Muscle of arm (tissue), 12 donors: ENCODE results near the gene KYAT1. TPM values are rescaled to one million over a fixed set of nuclear protein-coding genes. Genes with fewer than 3 reads are reported as not detected.

ENCODE experiments used
- DNase-seq: peaks from one replicate; pipeline ENCODE4 v3.0.0-alpha.2; 2013
- polyA plus RNA-seq, 12 donors: library from polyadenylated mRNA; unstranded; fragments of 120-200 nt; gene quantifications; one replicate each; pipeline ENCODE4 v1.2.1, GENCODE V29; 2013; ENCODE audit not compliant: insufficient read length in 12 of 12

The KYAT1 gene
- polyA plus RNA-seq, 12 donors = 4.0 to 7.5 (median 5.3) TPM; not detected in 2

- DNase-seq = no peak
These were observed 28.1 kb upstream of the KYAT1 start for GRCh38 chr9:128909859-128910258.

GRCh38 chr9:128908372-128908771 is 26.6 kb upstream of the KYAT1 start:
- no peak for DNase-seq

GRCh38 chr9:128906741-128907140 is 25.0 kb upstream of the KYAT1 start:
- DNase-seq = no peak

- DNase-seq = no peak
These were observed 24.2 kb upstream of the KYAT1 start for GRCh38 chr9:128905964-128906363.

DNA sequence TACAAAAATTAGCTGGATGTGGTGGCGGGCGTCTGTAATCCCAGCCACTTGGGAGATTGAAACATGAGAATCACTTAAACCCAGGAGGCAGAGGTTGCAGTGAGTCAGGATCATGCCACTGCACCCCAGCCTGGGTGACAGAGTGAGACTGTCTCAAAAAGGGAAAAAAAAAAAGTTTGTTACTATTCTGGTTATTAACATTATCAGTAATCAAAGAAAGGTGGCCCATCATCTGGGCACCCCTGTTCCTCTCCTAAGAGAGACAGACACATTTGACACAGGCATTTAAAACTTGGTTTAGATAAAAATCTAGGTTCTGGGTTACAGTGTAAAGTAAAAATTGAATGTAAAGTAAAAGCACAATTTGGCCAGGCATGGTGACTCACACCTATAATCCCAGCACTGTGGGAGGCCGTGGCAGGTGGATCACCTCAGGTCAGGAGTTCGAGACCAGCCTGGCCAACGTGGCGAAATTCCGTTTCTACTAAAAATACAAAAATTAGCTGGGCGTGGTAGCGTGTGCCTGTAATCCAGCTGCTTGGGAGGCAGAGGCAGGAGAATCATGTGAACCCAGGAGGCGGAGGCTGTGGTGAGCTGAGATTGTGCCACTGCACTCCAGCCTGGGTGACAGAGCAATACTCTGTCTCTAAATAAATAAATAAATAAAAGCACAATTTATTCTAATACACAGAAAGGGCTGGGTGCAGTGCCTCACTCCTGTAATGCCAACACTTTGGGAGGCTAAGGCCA is 22.3 kb upstream of the KYAT1 start:
- no peak for DNase-seq

DNA sequence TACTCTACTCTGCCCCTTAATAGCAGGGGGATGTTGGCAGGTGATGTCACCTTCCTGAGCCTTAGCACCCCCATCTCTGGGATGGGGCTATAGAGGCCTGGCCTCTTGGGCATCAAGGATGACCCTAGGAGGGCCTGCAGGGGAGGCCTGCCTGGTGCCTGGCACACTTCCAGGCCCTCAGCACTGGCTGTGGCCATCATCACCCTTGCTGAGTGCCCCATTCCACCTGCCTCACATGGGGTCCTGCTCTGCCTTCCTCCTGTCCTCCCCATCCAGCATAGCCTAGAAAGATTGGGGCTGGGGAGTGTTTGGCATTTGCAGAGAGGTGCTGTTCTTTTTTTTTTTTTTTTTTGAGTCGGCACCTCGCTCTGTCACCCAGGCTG is 21.3 kb upstream of the KYAT1 start:
- no peak for DNase-seq

- DNase-seq = no peak
These were observed 20.8 kb upstream of the KYAT1 start for GRCh38 chr9:128902351-128903078.

- no peak for DNase-seq
These were observed 20.1 kb upstream of the KYAT1 start for GRCh38 chr9:128901822-128902221.

GRCh38 chr9:128901379-128901778 is 19.6 kb upstream of the KYAT1 start:
- DNase-seq = no peak

GRCh38 chr9:128899566-128900322 is 18.0 kb upstream of the KYAT1 start:
- DNase-seq = no peak

DNA sequence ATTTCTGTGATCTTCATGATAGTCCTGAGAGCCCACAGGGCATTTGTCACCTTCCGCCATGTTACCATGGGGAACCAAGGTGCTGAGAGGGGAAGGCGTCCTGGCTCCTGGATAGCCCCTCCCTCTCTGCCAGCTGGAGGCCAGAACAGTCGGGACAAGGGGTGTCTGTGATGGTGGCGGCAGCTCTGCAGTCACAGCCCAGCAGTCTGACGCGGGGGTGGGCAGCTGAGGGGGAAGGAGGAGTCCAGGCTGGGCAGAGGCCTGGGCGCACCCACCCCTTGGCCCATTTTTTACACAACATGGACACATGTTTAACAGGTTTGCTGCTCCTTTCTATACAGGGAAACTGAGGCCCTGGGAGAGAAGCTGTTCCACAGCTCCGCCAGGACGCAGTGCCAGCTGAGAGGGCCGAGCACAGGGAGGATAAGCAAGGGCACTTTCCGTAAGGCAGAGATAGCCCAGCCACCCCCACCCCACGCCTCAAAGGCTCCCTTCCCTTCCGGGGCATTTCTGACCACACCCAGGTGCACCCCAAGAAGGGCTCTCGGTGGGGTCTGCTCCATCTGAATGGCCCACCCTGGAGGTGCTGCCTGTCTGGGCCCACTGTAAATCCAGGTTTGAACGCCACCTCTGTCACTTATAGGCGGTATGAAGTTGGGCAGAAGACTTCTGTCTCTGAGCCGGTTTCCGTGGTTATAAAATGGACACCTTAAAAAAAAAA is 17.3 kb upstream of the KYAT1 start:
- DNase-seq = no peak

DNA sequence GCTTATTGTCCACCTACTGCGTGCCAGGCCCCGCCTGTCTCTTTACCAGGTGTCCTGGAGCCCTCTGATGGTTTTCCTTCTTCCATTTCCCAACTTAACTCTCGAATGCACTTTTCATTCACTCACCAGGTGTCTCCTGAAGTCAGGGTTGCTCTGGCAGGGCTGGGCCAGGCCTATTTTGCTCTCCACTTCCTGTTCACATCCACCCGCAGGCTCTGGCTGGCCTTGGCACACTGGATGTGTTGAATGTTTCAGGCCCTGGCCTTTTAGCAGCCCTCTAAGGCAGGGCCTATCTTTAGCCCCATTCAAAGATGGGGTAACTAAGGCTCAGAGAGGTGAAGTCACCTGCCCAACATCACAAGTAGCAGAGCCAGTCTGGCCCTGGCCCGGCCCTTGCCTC is 16.6 kb upstream of the KYAT1 start:
- DNase-seq = no peak

GRCh38 chr9:128895556-128895955 is 13.8 kb upstream of the KYAT1 start:
- DNase-seq = no peak

GRCh38 chr9:128894764-128895163 is 13.0 kb upstream of the KYAT1 start:
- DNase-seq = no peak

DNA sequence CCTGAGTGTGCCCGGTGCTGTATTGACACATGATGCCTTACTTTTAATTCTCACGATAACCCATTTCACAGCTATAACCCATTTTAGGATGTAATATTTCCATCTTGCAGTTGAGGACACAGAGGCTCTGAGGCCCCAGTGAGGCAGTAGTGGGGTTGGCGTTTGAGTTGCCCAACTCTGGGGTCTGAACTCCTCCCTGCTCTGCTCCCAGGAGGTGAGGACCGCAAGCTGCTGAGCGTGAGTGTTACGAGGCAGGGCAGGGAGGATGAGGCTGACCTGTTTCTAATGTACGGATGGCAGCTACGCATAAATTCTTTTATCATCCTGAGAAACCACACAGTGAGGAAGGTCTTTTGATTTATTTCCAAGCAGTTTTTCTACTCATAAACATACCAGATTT is 11.6 kb upstream of the KYAT1 start:
- DNase-seq = no peak

GRCh38 chr9:128892221-128892921 is 10.6 kb upstream of the KYAT1 start:
- peak; percentile 36 for DNase-seq

DNA sequence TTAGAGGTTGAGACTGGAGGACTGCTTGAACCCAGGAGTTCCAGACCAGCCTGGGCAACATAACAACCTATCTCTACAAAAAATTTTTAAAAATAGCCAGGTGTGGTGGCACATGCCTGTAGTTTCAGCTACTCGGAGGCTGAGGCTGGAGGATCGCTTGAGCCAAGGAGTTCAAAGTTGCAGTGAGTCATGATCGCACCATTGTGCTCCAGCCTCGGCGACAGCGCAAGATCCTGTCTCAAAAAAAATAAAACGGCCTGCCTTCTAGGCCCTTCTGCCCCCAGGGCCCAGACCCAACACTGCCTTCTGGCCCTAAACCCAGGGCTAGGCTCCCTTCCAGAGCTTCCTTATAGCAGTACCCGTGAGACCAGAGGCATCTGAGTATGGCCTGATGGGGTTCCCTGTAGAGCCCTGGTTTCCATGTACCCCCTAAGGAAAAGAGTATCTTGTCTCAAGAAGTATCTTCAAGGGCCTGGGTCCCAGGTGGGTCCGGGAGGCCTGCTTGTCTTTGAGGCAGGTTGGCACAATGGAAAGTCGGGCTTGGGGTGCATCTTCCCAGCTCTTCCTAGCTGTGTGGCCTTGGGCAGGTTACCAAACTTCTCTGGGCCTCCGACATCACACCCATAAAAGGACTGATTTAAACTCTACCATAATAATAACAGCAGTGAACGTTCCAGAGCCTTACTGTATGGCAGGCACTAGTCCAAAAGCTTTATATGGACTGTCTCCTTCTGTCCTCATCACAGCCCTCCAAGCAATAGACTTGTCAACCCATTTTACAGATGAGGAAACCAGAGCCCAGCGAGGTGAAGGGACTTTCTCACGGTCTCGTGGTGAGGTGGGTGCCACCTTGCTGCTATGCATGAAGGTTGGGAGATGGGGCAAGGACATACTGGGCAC is 9.8 kb upstream of the KYAT1 start:
- no peak for DNase-seq

GRCh38 chr9:128887914-128888350 is 6.2 kb upstream of the KYAT1 start:
- no peak for DNase-seq

GRCh38 chr9:128887049-128887448 is 5.3 kb upstream of the KYAT1 start:
- no peak for DNase-seq

GRCh38 chr9:128886211-128886891 is 4.6 kb upstream of the KYAT1 start:
- DNase-seq = no peak
